Astrocyte (in vitro differentiated cells and primary cell): Measurements from ENCODE around the gene ZC3H12D. TPM values are rescaled to one million over a fixed set of nuclear protein-coding genes. Genes with fewer than 3 reads are reported as not detected.

Experiments
- DNase-seq: peaks from one replicate; pipeline ENCODE4 v3.0.0-alpha.2; 2010; ENCODE audit warnings: low read depth
- FAIRE-seq: peaks from 2 replicates; lab custom pipeline; 2011; peaks lifted over from hg19 to GRCh38; lab: Jason Lieb, UNC
- H2AFZ ChIP-seq: 2 replicates; pipeline ENCODE4 v1.6.0; 2012; ENCODE audit warnings: low read depth, low read length, inconsistent platforms
- H3K27ac ChIP-seq: 2 replicates; pipeline ENCODE4 v1.5.1; 2011; ENCODE audit warnings: low read depth, low read length, inconsistent platforms
- H3K27me3 ChIP-seq: 2 replicates; pipeline ENCODE4 v1.6.0; 2011; ENCODE audit warnings: low read length, inconsistent platforms; ENCODE audit not compliant: insufficient read depth
- H3K36me3 ChIP-seq: 2 replicates; pipeline ENCODE4 v1.5.1; 2011; ENCODE audit warnings: low read length, inconsistent platforms; ENCODE audit not compliant: insufficient read depth
- H3K4me1 ChIP-seq: 2 replicates; pipeline ENCODE4 v1.5.1; 2011; ENCODE audit warnings: low read length, inconsistent platforms; ENCODE audit not compliant: insufficient read depth
- H3K4me2 ChIP-seq: 2 replicates; pipeline ENCODE4 v1.6.0; 2012; ENCODE audit warnings: low read length, inconsistent platforms
- H3K4me3 ChIP-seq: 2 replicates; pipeline ENCODE4 v1.5.1; 2011; ENCODE audit warnings: low read depth, mild to moderate bottlenecking, low read length, inconsistent platforms; ENCODE audit not compliant: insufficient read depth
- H3K79me2 ChIP-seq: 2 replicates; pipeline ENCODE4 v1.6.0; 2012; ENCODE audit warnings: mild to moderate bottlenecking, low read length, inconsistent platforms; ENCODE audit not compliant: insufficient read depth
- H3K9ac ChIP-seq: 2 replicates; pipeline ENCODE4 v1.6.0; 2012; ENCODE audit warnings: mild to moderate bottlenecking, low read length, inconsistent platforms
- H3K9me3 ChIP-seq: 2 replicates; pipeline ENCODE4 v1.5.1; 2012; ENCODE audit warnings: low read depth, mild to moderate bottlenecking, low read length, inconsistent platforms; ENCODE audit not compliant: insufficient read depth
- H4K20me1 ChIP-seq: 2 replicates; pipeline ENCODE4 v1.6.0; 2012; ENCODE audit warnings: low read length, inconsistent platforms; ENCODE audit not compliant: insufficient read depth
- H3K27ac Mint-ChIP-seq: one replicate; pipeline ENCODE4 v1.8.0; 2021; ENCODE audit warnings: mild to moderate bottlenecking, mixed read lengths; ENCODE audit not compliant: unreplicated experiment
- H3K27me3 Mint-ChIP-seq: one replicate; pipeline ENCODE4 v1.8.0; 2021; ENCODE audit warnings: low read depth, mixed read lengths; ENCODE audit not compliant: unreplicated experiment
- H3K36me3 Mint-ChIP-seq: one replicate; pipeline ENCODE4 v1.8.0; 2021; ENCODE audit warnings: low read depth, mixed read lengths; ENCODE audit not compliant: unreplicated experiment
- H3K4me1 Mint-ChIP-seq: one replicate; pipeline ENCODE4 v1.8.0; 2021; ENCODE audit warnings: low read depth, mixed read lengths; ENCODE audit not compliant: unreplicated experiment
- H3K4me3 Mint-ChIP-seq: one replicate; pipeline ENCODE4 v1.8.0; 2021; ENCODE audit warnings: mild to moderate bottlenecking, moderate library complexity, mixed read lengths; ENCODE audit not compliant: unreplicated experiment
- H3K9me3 Mint-ChIP-seq: one replicate; pipeline ENCODE4 v1.8.0; 2021; ENCODE audit warnings: mild to moderate bottlenecking, mixed read lengths; ENCODE audit not compliant: unreplicated experiment
- CTCF ChIP-seq: IDR thresholded peaks from 2 replicates; pipeline ENCODE4 v1.5.1; 2011; ENCODE audit warnings: low read depth, mild to moderate bottlenecking, inconsistent platforms, low read length, moderate library complexity; ENCODE audit not compliant: insufficient read depth
- EZH2 ChIP-seq: IDR thresholded peaks from 2 replicates; pipeline ENCODE4 v1.6.1; 2012; ENCODE audit warnings: mild to moderate bottlenecking, low read length, inconsistent platforms; ENCODE audit not compliant: insufficient read depth
- total RNA-seq: library from RNA; stranded (reverse); gene quantifications from 2 replicates; pipeline ENCODE4 v1.2.1, GENCODE V29; 2021

The ZC3H12D gene
- total RNA-seq, 1 donor from 2014 or later = 0.05 TPM

DNA sequence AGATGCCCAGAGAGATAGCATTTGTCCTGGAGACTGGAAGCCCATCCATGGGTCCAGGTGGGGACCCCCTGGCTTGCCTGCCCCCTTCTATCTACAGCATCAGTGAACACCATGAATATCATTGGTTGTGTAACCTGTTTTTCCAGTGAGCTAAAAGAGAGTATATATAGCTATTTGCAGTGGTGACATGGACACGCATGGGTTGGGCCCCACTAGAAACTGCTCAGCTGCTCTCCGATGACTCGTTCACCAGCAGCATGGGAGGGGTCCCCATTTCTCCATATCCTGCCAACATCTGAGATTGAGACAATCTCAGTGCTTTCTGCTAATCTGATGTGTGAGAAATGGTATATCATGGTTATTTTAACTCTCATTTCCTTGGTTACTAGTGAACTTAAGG is 4.0 kb upstream of the ZC3H12D start:
- Mint-ChIP-seq H3K4me3 (no peak overlapping the region), H3K9me3 (no peaks in the 10 kb centered on the region), H3K36me3 (no peaks in the 10 kb centered on the region), H3K27ac (no peak overlapping the region), H3K4me1 (peaks cover 3% of the 10 kb centered on the region), H3K27me3 (peaks cover 7% of the 10 kb centered on the region)
- Histone ChIP-seq H3K27ac (no peak overlapping the region), H3K79me2 (no peaks in the 10 kb centered on the region), H3K4me1 (peaks cover 8% of the 10 kb centered on the region), H3K36me3 (no peaks in the 10 kb centered on the region), H3K9ac (no peak overlapping the region), H2AFZ (no peak overlapping the region), H3K4me3 (no peak overlapping the region), H3K27me3 (no peaks in the 10 kb centered on the region), H3K9me3 (no peaks in the 10 kb centered on the region), H3K4me2 (no peak overlapping the region), H4K20me1 (no peaks in the 10 kb centered on the region)
- no peak for FAIRE-seq
- TF ChIP-seq EZH2 (no peak), CTCF (no peak)
- DNase-seq = no peak

GRCh38 chr6:149487316-149487715 is 2.5 kb upstream of the ZC3H12D start:
- H3K4me1 Mint-ChIP-seq = peaks cover 5% of the 10 kb centered on the region
- no peak overlapping the region for H3K9ac ChIP-seq
- no peaks in the 10 kb centered on the region for H3K79me2 ChIP-seq
- no peaks in the 10 kb centered on the region for H3K9me3 Mint-ChIP-seq
- no peak overlapping the region for H3K4me3 ChIP-seq
- DNase-seq = no peak
- peaks cover 8% of the 10 kb centered on the region for H3K4me1 ChIP-seq
- no peaks in the 10 kb centered on the region for H3K9me3 ChIP-seq
- no peak overlapping the region for H2AFZ ChIP-seq
- no peaks in the 10 kb centered on the region for H4K20me1 ChIP-seq
- no peak overlapping the region for H3K4me3 Mint-ChIP-seq
- H3K27me3 ChIP-seq = no peaks in the 10 kb centered on the region
- FAIRE-seq = no peak
- no peak overlapping the region for H3K27ac ChIP-seq
- no peak overlapping the region for H3K27ac Mint-ChIP-seq
- TF ChIP-seq CTCF (no peak), EZH2 (no peak)
- H3K4me2 ChIP-seq = no peak overlapping the region
- peaks cover 7% of the 10 kb centered on the region for H3K27me3 Mint-ChIP-seq
- peaks cover under 1% of the 10 kb centered on the region for H3K36me3 Mint-ChIP-seq
- H3K36me3 ChIP-seq = no peaks in the 10 kb centered on the region

- H3K27ac ChIP-seq = no peak overlapping the region
- no peaks in the 10 kb centered on the region for H3K36me3 ChIP-seq
- H3K79me2 ChIP-seq = no peaks in the 10 kb centered on the region
- H3K4me3 Mint-ChIP-seq = no peak overlapping the region
- no peaks in the 10 kb centered on the region for H3K9me3 ChIP-seq
- no peak for FAIRE-seq
- TF ChIP-seq EZH2 (no peak), CTCF (no peak)
- peak overlapping the region; percentile 58 for H3K27ac Mint-ChIP-seq
- no peak overlapping the region for H3K4me3 ChIP-seq
- peaks cover 7% of the 10 kb centered on the region for H3K4me1 Mint-ChIP-seq
- H3K36me3 Mint-ChIP-seq = peaks cover 3% of the 10 kb centered on the region
- no peak overlapping the region for H3K4me2 ChIP-seq
- no peak for DNase-seq
- H4K20me1 ChIP-seq = no peaks in the 10 kb centered on the region
- no peaks in the 10 kb centered on the region for H3K27me3 ChIP-seq
- peaks cover 15% of the 10 kb centered on the region for H3K27me3 Mint-ChIP-seq
- no peak overlapping the region for H2AFZ ChIP-seq
- H3K9me3 Mint-ChIP-seq = no peaks in the 10 kb centered on the region
- peaks cover 8% of the 10 kb centered on the region for H3K4me1 ChIP-seq
- no peak overlapping the region for H3K9ac ChIP-seq
These were observed 762 bp downstream of the ZC3H12D start for GRCh38 chr6:149483849-149484655.
